Measurements from ENCODE around the gene CHRNA7. TPM values are rescaled to one million over a fixed set of nuclear protein-coding genes. Genes with fewer than 3 reads are reported as not detected.

The CHRNA7 gene
- total and polyA plus RNA-seq, 2 of the 8 experiments (the other 6 are each of a cell fraction or from before 2014, with no cell fraction given) = 7.5 to 11.0 TPM

DNA sequence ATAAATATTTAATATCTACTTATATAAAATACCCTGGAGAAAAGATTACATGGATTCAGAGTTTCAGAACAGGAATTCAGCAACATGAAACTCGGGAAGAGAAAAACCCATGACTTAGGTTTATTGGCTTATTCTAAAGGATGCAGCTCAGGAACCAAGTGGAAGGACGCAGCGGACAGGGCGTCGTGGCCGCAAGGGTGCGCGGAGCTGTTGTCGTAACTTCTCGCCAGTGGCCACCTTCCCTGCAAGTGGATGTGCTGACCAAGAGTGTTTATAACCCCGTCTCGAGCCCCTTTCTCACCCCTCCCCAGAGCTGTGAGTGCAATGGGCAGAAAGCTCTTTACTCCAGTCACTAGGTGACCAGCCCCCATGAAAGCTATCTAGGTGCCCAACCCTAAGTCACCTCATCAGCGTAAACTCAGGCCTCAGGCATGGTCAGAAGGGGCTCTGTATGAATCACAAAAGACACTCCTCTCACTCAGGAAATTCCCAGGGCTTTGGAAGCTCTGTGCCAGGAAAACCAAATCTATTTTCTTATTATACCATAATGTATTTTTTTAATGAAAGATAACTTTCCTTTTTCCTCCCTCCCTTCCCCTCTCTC is 77.3 kb downstream of the CHRNA7 start:
- Histone ChIP-seq H2BK5ac (ENCODE audit: low read depth, low read length) (no peak overlapping the region), H3K23ac (ENCODE audit: insufficient read length) (no peak overlapping the region), H3K27ac (ENCODE audit: low read depth, low read length) (no peak overlapping the region), H3K79me2 (ENCODE audit: control insufficient read depth in 1 of 2, insufficient read depth in 2 of 2, low read length in 2 of 2) (no peaks in the 10 kb centered on the region), H3K56ac (replicated peaks; ENCODE audit: insufficient read length, low read depth, low read length) (no peak overlapping the region), H4K91ac (replicated peaks; ENCODE audit: insufficient read length, low read length) (no peak overlapping the region), H2AK5ac (ENCODE audit: low read depth, low read length) (no peak overlapping the region), H2BK20ac (ENCODE audit: low read length) (no peak overlapping the region), H3K18ac (ENCODE audit: extremely low read depth, low read length) (no peak overlapping the region), H2BK12ac (ENCODE audit: low read depth, low read length) (no peak overlapping the region), H2AFZ (ENCODE audit: low read length) (no peak overlapping the region), H3K4me3 (ENCODE audit: extremely low read depth in 1 of 4, insufficient read depth in 2 of 4, low read depth in 3 of 4, low read length in 4 of 4) (no peak overlapping the region), H2BK15ac (ENCODE audit: low read length) (no peak overlapping the region), H4K20me1 (replicated peaks in 1 of 2; ENCODE audit: control insufficient read depth in 1 of 2, insufficient read depth in 2 of 2, low read length in 2 of 2) (no peaks in the 10 kb centered on the region), H3K9ac (replicated peaks in 1 of 4; ENCODE audit: extremely low read depth in 1 of 4, low read depth in 3 of 4, low read length in 3 of 4) (no peak overlapping the region), H3K14ac (ENCODE audit: insufficient read length) (no peak overlapping the region), H2BK120ac (replicated peaks; ENCODE audit: low read depth, low read length) (no peak overlapping the region), H4K5ac (ENCODE audit: insufficient read length, low read depth, low read length) (no peak overlapping the region), H3K79me1 (ENCODE audit: low read depth, low read length) (no peaks in the 10 kb centered on the region), H3K4me2 (ENCODE audit: insufficient read depth in 1 of 2, low read depth in 2 of 2, low read length in 2 of 2) (no peak overlapping the region), H3K4ac (replicated peaks; ENCODE audit: insufficient read length, low read depth, low read length) (no peak overlapping the region), H3K27me3 (replicated peaks in 1 of 4; ENCODE audit: control insufficient read depth in 3 of 4, extremely low read depth in 1 of 4, insufficient read depth in 3 of 4, low read length in 3 of 4) (no peaks in the 10 kb centered on the region; a peak in 1 of 7 replicates), H4K8ac (ENCODE audit: extremely low read depth, insufficient read depth, low read length) (no peak overlapping the region), H3K4me1 (replicated peaks in 1 of 4; ENCODE audit: control insufficient read depth in 3 of 4, insufficient read depth in 4 of 4, low read length in 3 of 4) (peaks cover 2 to 7% (median 3%) of the 10 kb centered on the region in 4 experiments; a peak in 6 of 7 replicates), H3K9me3 (ENCODE audit: insufficient read depth in 2 of 2, low read depth in 1 of 2, low read length in 1 of 2) (no peaks in the 10 kb centered on the region), H3K36me3 (ENCODE audit: control insufficient read depth in 2 of 4, insufficient read depth in 4 of 4, low read length in 3 of 4) (no peaks in the 10 kb centered on the region; a peak in 1 of 8 replicates), H3K23me2 (ENCODE audit: low read depth, low read length) (no peaks in the 10 kb centered on the region; the same call in 1 of the 2 replicates)
- DNase-seq (ENCODE audit: low read depth in 1 of 2, low spot score in 2 of 2) (no peak), FAIRE-seq (no peak)
- ChIA-PET POLR2A (ENCODE audit: partially characterized antibody) (interaction anchor here (0.9 kb wide), 1 partner anchor 9 kb away, joined by 3 read pairs; no protein-coding TSS in a partner anchor), CTCF (ENCODE audit: partially characterized antibody) (interaction anchor here (1.0 to 1.1 kb wide), 2 partner anchors 45 to 78 kb away, joined by 3 read pairs; no protein-coding TSS in a partner anchor)
- WGBS, 2 experiments (ENCODE audit: extremely low coverage in 1 of 2, insufficient coverage in 1 of 2, insufficient read length in 1 of 2, insufficient replicate concordance in 2 of 2, low coverage in 1 of 2, low lambda C conversion rate in 2 of 2, missing lambda C conversion rate in 1 of 2) = 89% methylated on average over 13 of the region's 13 CpGs; no CpG with 5 or more reads in 1 of the 2 experiments
- no peak for TF ChIP-seq CTBP2 (IDR thresholded peaks at IDR 0.05; ENCODE audit: borderline replicate concordance, insufficient read depth, insufficient read length, low read length)

Data from H1 (cell line).